ENCODE data around the gene FJX1.

The FJX1 gene

GRCh38 chr11:35617687-35618496, at the start of gene FJX1:
TSS of gene FJX1 (plus strand) at chr11:35618460. CDS start at chr11:35618637, 177 bp downstream.
- Histone ChIP-seq H3K4me3 (ENCODE audit: low read length) (no peak within 1 kb of the TSS), H3K9ac (ENCODE audit: low read length) (no peak within 1 kb of the TSS), H3K4me1 (ENCODE audit: control insufficient read depth, insufficient read depth, low read length) (peaks cover 11% of the 10 kb centered on the region), H3K27me3 (ENCODE audit: control insufficient read depth, insufficient read depth, low read length) (peaks cover 45% of the 10 kb centered on the region), H3K9me3 (ENCODE audit: control insufficient read depth, low read length) (no peaks in the 10 kb centered on the region), H3K36me3 (ENCODE audit: control insufficient read depth, insufficient read depth, low read length) (no peaks in the 10 kb centered on the region)

GRCh38 chr11:35571696-35572095, 46.6 kb upstream of the FJX1 start:
- H3K4me3 ChIP-seq (ENCODE audit: low read length) = no peak overlapping the region
- no peaks in the 10 kb centered on the region for H3K36me3 ChIP-seq (ENCODE audit: control insufficient read depth, insufficient read depth, low read length)
- no peaks in the 10 kb centered on the region for H3K27me3 ChIP-seq (ENCODE audit: control insufficient read depth, insufficient read depth, low read length)
- H3K9ac ChIP-seq (ENCODE audit: low read length) = no peak overlapping the region
- H3K4me1 ChIP-seq (ENCODE audit: control insufficient read depth, insufficient read depth, low read length) = no peaks in the 10 kb centered on the region
- no peaks in the 10 kb centered on the region for H3K9me3 ChIP-seq (ENCODE audit: control insufficient read depth, low read length)

- no peak overlapping the region for H3K4me3 ChIP-seq (ENCODE audit: low read length)
- H3K27me3 ChIP-seq (ENCODE audit: control insufficient read depth, insufficient read depth, low read length) = no peaks in the 10 kb centered on the region
- no peaks in the 10 kb centered on the region for H3K36me3 ChIP-seq (ENCODE audit: control insufficient read depth, insufficient read depth, low read length)
- no peaks in the 10 kb centered on the region for H3K9me3 ChIP-seq (ENCODE audit: control insufficient read depth, low read length)
- no peak overlapping the region for H3K9ac ChIP-seq (ENCODE audit: low read length)
- H3K4me1 ChIP-seq (ENCODE audit: control insufficient read depth, insufficient read depth, low read length) = no peaks in the 10 kb centered on the region
Observed at GRCh38 chr11:35579557-35580396, 38.5 kb upstream of the FJX1 start.

DNA sequence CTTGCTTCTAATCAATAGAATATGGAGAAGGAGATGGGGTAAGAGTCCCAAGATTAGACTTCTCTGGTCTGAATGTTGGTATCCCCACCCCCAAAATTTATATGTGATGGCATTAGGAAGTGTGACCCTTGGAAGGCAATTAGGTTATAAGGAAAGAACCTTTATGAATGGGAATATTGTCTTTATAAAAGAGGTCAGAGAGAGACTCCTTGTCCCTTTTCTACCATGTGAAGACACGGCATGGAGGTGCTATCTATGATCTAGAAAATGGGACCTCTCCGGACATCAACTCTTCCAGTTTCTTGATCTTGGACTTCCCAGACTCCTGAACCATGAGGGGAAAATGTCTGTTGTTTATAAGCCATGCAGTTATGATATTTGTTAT, 37.9 kb upstream of the FJX1 start:
- no peaks in the 10 kb centered on the region for H3K9me3 ChIP-seq (ENCODE audit: control insufficient read depth, low read length)
- no peak overlapping the region for H3K9ac ChIP-seq (ENCODE audit: low read length)
- H3K27me3 ChIP-seq (ENCODE audit: control insufficient read depth, insufficient read depth, low read length) = no peaks in the 10 kb centered on the region
- H3K4me3 ChIP-seq (ENCODE audit: low read length) = no peak overlapping the region
- no peaks in the 10 kb centered on the region for H3K36me3 ChIP-seq (ENCODE audit: control insufficient read depth, insufficient read depth, low read length)
- H3K4me1 ChIP-seq (ENCODE audit: control insufficient read depth, insufficient read depth, low read length) = no peaks in the 10 kb centered on the region

DNA sequence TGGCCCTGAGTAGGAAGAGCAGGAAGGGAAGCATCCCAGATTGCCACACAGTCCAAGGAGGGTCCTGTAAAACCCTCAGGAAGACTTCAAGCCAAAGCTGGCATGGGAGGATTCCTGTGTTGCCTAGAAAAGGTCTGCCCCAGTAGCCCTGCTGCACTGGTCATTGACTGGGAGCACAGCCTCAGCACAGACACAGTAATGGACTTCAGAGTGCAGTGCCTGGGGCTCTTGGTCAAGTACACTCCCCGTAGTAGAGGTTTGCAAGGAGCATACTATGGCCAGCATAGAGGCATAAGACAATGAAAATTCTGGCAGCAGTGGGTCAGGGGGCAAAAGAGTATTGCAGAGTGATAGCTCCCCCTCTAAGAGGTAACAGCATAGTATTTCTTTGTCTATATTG, 36.2 kb upstream of the FJX1 start:
- H3K27me3 ChIP-seq (ENCODE audit: control insufficient read depth, insufficient read depth, low read length) = no peaks in the 10 kb centered on the region
- H3K4me3 ChIP-seq (ENCODE audit: low read length) = no peak overlapping the region
- H3K9ac ChIP-seq (ENCODE audit: low read length) = no peak overlapping the region
- no peaks in the 10 kb centered on the region for H3K4me1 ChIP-seq (ENCODE audit: control insufficient read depth, insufficient read depth, low read length)
- no peaks in the 10 kb centered on the region for H3K9me3 ChIP-seq (ENCODE audit: control insufficient read depth, low read length)
- no peaks in the 10 kb centered on the region for H3K36me3 ChIP-seq (ENCODE audit: control insufficient read depth, insufficient read depth, low read length)

GRCh38 chr11:35583126-35583525, 35.1 kb upstream of the FJX1 start:
- Histone ChIP-seq H3K9me3 (ENCODE audit: control insufficient read depth, low read length) (no peaks in the 10 kb centered on the region), H3K4me1 (ENCODE audit: control insufficient read depth, insufficient read depth, low read length) (no peaks in the 10 kb centered on the region), H3K27me3 (ENCODE audit: control insufficient read depth, insufficient read depth, low read length) (no peaks in the 10 kb centered on the region), H3K36me3 (ENCODE audit: control insufficient read depth, insufficient read depth, low read length) (no peaks in the 10 kb centered on the region), H3K4me3 (ENCODE audit: low read length) (no peak overlapping the region), H3K9ac (ENCODE audit: low read length) (no peak overlapping the region)

DNA sequence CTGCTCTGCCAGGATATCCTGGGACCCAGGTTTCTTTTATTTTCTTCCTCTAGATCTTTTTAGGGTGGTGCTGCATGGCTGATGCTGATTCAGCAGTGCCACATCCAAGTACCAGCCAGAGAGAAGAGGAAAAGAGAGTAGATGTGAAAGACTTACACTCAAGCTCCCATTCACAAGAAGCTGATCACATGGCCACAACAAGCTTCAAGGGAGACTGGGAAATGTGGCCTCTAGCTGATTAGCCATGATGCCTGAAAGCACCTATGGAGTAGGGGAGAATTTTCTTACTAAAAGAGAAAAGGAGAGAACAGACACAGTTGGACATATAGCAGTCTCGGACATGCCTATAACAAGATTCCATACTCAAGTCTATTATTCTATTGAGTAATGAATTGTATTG, 34.4 kb upstream of the FJX1 start:
- H3K4me1 ChIP-seq (ENCODE audit: control insufficient read depth, insufficient read depth, low read length) = no peaks in the 10 kb centered on the region
- H3K36me3 ChIP-seq (ENCODE audit: control insufficient read depth, insufficient read depth, low read length) = no peaks in the 10 kb centered on the region
- H3K4me3 ChIP-seq (ENCODE audit: low read length) = no peak overlapping the region
- H3K27me3 ChIP-seq (ENCODE audit: control insufficient read depth, insufficient read depth, low read length) = no peaks in the 10 kb centered on the region
- H3K9me3 ChIP-seq (ENCODE audit: control insufficient read depth, low read length) = no peaks in the 10 kb centered on the region
- no peak overlapping the region for H3K9ac ChIP-seq (ENCODE audit: low read length)

- Histone ChIP-seq H3K4me3 (ENCODE audit: low read length) (no peak overlapping the region), H3K4me1 (ENCODE audit: control insufficient read depth, insufficient read depth, low read length) (no peaks in the 10 kb centered on the region), H3K27me3 (ENCODE audit: control insufficient read depth, insufficient read depth, low read length) (no peaks in the 10 kb centered on the region), H3K36me3 (ENCODE audit: control insufficient read depth, insufficient read depth, low read length) (no peaks in the 10 kb centered on the region), H3K9ac (ENCODE audit: low read length) (no peak overlapping the region), H3K9me3 (ENCODE audit: control insufficient read depth, low read length) (no peaks in the 10 kb centered on the region)
Observed at GRCh38 chr11:35584321-35584720, 33.9 kb upstream of the FJX1 start.

DNA sequence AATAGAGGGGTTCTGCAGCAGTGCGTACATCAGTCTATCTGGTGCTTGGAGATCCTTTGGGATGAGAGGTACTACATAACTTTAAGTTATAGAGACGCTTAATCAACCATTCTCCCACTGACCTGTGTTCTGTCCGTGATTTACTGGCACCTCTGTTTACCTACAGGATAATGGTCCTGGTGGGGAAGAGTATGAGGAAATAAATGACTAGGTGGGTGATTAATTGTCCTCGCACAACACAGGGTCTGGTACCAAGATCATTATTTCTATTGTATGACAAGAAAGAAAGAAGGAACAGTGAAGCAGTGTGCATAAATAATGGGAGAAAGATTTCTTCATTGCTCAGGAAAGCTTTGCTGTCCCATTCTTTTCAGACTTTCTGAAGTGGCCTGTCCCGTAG, 32.8 kb upstream of the FJX1 start:
- H3K36me3 ChIP-seq (ENCODE audit: control insufficient read depth, insufficient read depth, low read length) = no peaks in the 10 kb centered on the region
- H3K9me3 ChIP-seq (ENCODE audit: control insufficient read depth, low read length) = no peaks in the 10 kb centered on the region
- H3K4me3 ChIP-seq (ENCODE audit: low read length) = no peak overlapping the region
- H3K4me1 ChIP-seq (ENCODE audit: control insufficient read depth, insufficient read depth, low read length) = no peaks in the 10 kb centered on the region
- no peaks in the 10 kb centered on the region for H3K27me3 ChIP-seq (ENCODE audit: control insufficient read depth, insufficient read depth, low read length)
- H3K9ac ChIP-seq (ENCODE audit: low read length) = no peak overlapping the region

DNA sequence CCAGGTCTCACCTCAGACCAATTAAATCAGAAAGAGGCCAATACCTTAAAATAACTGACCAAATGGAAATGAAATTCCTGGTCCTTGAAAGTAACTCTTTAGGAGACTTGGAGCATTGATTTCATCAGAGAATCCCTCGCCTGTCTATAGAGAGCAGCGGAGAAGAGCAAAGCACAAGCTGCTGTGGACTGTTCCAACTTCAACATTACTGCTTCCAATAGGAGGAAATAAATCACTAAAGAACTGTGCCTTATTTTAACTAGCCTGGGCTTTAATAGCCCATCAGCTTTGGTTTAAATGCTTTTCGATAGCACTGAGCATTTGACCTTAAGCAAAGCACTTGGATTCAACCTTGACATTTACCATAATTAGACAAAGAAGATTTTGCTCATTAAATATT, 32.0 kb upstream of the FJX1 start:
- H3K4me3 ChIP-seq (ENCODE audit: low read length) = no peak overlapping the region
- H3K36me3 ChIP-seq (ENCODE audit: control insufficient read depth, insufficient read depth, low read length) = no peaks in the 10 kb centered on the region
- H3K9ac ChIP-seq (ENCODE audit: low read length) = no peak overlapping the region
- H3K4me1 ChIP-seq (ENCODE audit: control insufficient read depth, insufficient read depth, low read length) = no peaks in the 10 kb centered on the region
- no peaks in the 10 kb centered on the region for H3K9me3 ChIP-seq (ENCODE audit: control insufficient read depth, low read length)
- no peaks in the 10 kb centered on the region for H3K27me3 ChIP-seq (ENCODE audit: control insufficient read depth, insufficient read depth, low read length)

- no peak overlapping the region for H3K4me3 ChIP-seq (ENCODE audit: low read length)
- no peaks in the 10 kb centered on the region for H3K36me3 ChIP-seq (ENCODE audit: control insufficient read depth, insufficient read depth, low read length)
- H3K4me1 ChIP-seq (ENCODE audit: control insufficient read depth, insufficient read depth, low read length) = no peaks in the 10 kb centered on the region
- no peak overlapping the region for H3K9ac ChIP-seq (ENCODE audit: low read length)
- H3K9me3 ChIP-seq (ENCODE audit: control insufficient read depth, low read length) = no peaks in the 10 kb centered on the region
- no peaks in the 10 kb centered on the region for H3K27me3 ChIP-seq (ENCODE audit: control insufficient read depth, insufficient read depth, low read length)
Observed at GRCh38 chr11:35587972-35588371, 30.3 kb upstream of the FJX1 start.

DNA sequence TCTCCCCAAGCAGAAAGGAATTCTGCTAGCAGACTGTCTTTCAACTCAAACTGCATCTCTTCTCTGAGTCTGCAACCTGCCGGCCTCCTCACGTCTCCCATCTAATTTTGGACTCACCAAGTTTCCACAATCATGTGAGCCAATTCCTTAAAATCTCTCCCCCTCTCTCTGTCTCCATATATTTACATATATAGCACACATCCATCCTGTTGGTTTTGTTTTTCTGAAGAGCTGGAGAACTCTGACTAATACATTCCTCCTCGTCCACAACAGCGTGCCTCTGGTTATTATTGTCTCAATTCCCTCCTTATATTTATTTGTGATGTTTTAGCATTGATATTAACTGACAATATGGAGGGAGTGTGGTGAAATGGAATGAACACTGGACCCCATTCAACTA, 29.6 kb upstream of the FJX1 start:
- H3K9ac ChIP-seq (ENCODE audit: low read length) = no peak overlapping the region
- H3K36me3 ChIP-seq (ENCODE audit: control insufficient read depth, insufficient read depth, low read length) = no peaks in the 10 kb centered on the region
- H3K4me1 ChIP-seq (ENCODE audit: control insufficient read depth, insufficient read depth, low read length) = no peaks in the 10 kb centered on the region
- no peaks in the 10 kb centered on the region for H3K27me3 ChIP-seq (ENCODE audit: control insufficient read depth, insufficient read depth, low read length)
- no peaks in the 10 kb centered on the region for H3K9me3 ChIP-seq (ENCODE audit: control insufficient read depth, low read length)
- no peak overlapping the region for H3K4me3 ChIP-seq (ENCODE audit: low read length)
